GM21447 (cell line): ENCODE results near the gene KRT86.
"Not testable (repeated sequence)": the region's sequence is repeated elsewhere in the genome, so short reads cannot be mapped to it uniquely, and the experiment has no call there.

Experiments
- ATAC-seq: cut with Tn5 transposase; IDR thresholded peaks from one replicate; pipeline ENCODE4 v1.9.1; 2021; ENCODE audit not compliant: unreplicated experiment

KRT86 gene

GRCh38 chr12:52290483-52291134, 16.2 kb downstream of the KRT86 start:
- ATAC-seq = not testable (repeated sequence)

DNA sequence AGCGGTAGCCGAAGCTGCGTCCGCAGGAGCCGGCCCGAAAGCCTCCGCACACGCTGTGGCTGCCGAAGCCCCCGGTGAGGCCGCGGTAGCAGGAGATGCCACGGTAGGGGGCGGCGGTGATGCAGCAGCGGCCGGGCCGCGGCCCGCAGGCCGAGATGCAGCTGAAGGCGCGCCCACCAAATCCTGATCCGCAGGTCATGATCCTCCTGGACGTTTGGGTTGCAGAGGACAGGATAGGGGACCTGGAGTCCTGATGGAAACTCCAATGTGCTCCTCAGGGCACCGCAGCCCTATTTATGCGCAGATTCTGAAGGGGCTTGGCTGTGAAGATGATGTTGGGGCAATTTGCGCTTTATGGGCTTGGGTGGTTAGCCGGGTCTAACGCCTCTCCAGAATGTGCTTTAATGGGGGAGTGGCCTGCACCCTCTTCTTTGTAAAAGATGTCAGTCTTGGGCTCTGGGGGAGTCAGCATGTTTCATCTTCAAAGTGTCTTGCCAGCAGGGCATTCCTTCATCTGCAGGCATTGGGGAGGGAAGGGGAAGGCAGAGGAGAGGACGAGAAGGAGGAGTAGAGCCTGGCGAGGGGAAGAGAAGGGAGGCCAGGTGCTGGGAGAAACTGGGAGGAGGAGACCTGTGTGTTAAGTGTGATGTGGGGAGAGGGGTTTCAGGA, 17.0 kb downstream of the KRT86 start, which contains the start of gene KRT81:
TSS of gene KRT81 (minus strand) at position 268 of the 669 bp plus-strand sequence. CDS start at position 199, 69 bp downstream.
- ATAC-seq = no peak

DNA sequence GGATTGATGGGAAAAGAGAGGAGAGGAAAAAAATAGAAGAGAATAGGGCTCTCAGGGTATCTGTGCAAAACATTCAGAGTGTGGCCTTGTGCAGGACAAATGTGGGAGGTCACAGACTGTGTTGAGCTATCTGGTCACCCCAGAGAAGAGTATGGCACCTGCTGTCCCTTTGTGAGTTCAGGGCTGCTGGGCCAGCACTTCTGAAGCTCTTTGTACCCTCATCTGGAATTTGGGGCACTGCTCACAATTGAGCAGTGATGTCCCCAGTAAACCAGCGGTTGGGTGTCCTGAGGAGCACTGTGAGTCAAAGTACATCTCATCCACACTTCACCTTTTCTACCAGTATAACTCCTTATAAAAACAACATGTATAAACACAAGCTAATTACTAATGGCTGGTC, 19.5 kb downstream of the KRT86 start:
- ATAC-seq = no peak

- ATAC-seq = no peak
These were observed 20.4 kb downstream of the KRT86 start for GRCh38 chr12:52294803-52295202.

DNA sequence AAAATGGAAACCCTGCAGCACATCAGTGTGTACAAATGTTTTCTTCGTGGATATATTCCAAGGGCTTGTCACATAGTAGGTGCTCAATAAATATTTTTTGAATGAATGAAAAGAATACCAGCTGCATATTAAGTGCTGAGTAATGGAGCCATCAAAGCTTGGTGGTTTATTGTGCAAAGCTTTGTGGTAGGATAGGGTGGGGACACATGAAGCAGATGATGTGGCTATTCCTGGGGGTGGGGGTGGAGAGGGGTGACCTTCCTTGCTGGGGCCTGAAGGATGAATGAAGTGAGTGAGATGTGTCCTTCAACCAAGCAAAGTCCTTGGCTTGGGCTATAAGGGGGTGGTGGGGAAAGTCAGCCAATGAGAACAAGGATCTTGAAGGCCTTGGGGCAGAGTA, 21.2 kb downstream of the KRT86 start:
- no peak for ATAC-seq

GRCh38 chr12:52296572-52297215, 22.2 kb downstream of the KRT86 start:
- no peak for ATAC-seq

DNA sequence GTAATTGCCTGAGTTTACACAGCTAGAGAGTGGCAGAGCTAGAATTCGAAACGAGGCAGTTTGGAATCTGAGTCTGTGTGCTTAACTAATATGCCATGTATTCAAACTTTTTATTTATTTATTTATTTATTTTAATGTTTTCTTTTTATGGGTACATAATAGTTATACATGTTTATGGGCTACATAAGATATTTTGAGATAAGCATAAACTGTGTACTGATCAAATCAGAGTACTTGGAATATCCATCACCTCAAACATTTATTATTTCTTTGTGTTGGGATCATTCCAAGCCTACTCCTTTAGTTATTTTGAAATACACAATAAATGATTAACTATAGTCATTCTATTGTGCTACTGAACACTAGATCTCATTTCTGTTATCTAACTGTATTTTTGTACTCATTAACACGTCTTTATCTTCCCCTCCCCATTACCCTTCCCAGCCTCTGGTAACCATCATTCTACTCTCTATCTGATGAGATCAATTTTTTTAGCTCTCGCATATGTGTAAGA, 24.3 kb downstream of the KRT86 start:
- no peak for ATAC-seq

DNA sequence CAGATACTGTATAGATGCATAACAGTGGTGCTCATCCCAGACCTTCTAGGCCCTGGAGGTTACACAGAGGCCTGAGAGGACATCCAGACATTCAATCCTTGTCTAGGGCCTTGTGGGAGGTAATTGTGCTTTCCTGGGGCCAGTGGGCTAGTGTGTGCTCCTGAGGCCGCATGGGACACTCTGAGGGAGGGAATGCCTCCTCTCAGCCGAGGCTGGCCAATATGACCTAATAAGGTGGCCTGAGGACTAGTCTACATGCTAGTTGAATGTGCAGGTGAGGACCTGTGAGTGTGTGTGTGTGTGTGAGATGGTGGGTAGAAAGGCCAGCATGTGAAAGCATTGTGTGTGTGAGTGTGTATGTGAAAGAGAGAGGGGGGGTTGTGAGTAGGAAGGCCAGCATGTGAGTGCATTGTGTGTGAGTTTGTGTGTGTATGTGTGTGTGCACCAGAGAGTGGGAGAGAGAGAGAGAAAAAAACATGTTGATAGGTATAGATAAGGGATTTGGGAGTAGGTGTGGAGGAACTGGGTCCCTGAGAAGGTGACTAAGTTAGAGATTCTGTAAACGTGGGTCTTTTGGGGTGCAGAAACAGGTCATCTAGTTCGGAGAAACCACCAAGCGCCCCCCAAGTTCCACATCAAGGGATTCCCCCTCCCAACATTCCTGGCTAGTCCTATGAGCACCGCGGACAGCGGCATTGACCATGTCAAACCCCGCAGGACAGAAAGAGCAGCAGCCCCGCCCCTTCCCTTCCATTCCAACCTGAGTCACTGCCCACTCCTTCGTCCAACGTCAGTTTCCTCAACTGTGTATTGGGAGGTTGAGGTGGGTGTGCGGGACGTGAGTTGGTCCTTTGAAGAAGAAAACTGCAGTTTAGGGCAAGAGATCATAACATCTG, 26.6 kb downstream of the KRT86 start:
- ATAC-seq = no peak

GRCh38 chr12:52301721-52302120, 27.3 kb downstream of the KRT86 start:
- ATAC-seq = not testable (repeated sequence)

GRCh38 chr12:52302242-52302914, 27.9 kb downstream of the KRT86 start:
- ATAC-seq = not testable (repeated sequence)

DNA sequence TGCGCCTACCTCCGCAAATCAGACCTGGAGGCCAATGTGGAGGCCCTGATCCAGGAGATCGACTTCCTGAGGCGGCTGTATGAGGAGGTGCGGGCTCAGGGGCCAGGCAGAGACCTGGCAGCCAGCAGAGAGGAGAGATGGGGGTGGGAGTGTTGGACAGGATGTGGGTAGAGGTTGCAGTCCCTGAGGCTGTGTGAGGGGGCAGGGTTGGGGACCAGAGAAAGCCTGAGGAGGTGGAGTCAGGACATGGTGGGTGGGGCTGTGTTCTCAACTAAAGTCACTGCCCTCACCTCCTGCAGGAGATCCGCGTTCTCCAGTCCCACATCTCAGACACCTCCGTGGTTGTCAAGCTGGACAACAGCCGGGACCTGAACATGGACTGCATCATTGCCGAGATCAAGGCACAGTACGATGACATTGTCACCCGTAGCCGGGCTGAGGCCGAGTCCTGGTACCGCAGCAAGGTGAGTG, 30.5 kb downstream of the KRT86 start:
- ATAC-seq = peak; percentile 89

- no peak for ATAC-seq
These were observed 31.7 kb downstream of the KRT86 start for GRCh38 chr12:52305921-52306705.

DNA sequence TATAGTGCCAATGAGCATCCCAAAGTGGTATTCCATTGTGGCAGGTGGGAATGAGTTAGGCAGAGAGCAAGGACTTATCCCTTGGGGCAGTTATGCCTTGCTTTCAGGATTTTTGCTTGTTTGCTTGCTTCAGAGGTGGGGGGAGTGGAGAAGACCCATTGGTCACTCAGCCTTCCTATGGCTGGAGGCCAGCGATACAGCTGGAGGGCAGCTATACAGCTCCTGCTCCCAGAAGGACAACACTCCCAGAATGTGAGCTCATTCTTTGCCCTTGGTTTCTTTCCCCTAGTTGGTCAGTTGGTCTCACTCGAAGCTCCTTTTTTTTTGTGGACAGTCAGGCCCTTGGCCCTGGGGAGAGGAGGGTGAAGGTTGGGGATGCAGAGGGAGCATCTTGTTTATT, 32.3 kb downstream of the KRT86 start:
- ATAC-seq = no peak

DNA sequence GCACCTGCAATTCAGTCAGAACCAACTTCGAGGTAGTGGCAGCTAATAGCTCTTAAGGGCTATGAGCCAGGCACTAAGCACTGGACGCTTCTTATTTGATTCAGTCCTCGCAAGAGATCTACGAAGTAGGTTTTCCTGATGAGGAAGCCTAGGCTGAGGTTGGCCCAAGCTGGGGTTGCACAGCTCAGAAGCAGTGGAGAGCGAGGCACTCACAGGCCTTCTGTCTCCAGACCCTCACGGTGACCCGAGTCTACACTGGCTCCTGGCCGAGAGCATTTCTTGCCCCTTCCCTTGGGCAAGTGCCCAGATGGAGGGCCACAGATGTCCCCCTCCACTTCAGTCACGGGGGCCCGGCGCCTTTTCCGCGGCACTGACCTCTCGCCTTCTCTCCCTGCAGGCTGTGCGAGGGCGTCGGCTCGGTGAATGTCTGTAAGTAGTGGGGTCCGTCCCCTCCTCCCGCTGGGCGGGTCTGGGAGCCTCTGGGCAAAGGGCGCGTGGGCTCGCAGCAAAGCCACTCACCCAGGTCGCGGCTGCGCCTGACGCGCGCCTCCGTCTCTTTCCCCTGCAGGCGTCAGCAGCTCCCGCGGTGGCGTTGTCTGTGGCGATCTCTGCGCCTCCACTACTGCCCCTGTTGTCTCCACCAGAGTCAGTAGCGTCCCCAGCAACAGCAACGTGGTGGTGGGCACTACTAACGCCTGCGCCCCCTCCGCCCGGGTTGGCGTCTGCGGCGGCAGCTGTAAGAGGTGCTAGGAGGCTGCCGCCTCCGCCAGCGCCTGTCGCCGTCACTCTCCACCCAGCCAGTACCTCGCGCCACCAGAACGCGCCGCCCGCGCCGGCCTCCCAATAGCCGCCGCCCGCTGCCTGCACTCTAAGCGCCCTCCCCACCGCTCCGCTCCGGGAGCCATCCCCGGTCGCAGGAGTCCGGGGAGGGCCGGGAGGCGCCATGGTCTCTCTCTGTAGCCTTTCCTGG, 33.7 kb downstream of the KRT86 start:
- no peak for ATAC-seq

DNA sequence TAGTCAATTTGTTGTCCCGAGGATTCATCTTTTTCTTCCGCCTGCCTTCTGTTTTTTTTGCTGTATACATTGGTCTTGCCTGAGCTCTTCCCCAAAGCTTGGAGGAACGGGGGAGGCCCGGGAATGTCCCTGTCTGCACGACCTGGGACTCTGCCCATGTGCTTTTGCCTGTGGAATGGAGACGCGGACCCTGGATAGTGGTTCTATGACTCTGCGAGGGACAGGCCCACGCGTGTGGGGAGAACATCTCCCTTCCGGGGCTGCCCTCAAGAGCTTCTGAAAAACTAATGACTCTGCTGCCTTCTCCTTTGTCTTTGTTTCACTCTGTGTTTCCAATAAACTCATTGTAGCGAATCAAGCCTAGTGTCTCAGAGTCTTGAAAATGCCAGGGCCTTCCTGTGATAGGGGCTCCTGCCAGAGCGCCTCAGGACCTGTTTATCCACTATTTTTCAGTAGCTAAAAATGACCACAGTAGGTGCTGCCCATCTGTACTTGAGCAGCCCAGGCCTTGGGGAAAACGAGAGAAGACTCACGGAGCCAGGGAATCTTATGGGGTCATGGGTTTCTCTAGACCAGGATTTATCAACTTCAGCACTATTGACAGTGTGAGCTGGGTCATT, 34.5 kb downstream of the KRT86 start:
- no peak for ATAC-seq

DNA sequence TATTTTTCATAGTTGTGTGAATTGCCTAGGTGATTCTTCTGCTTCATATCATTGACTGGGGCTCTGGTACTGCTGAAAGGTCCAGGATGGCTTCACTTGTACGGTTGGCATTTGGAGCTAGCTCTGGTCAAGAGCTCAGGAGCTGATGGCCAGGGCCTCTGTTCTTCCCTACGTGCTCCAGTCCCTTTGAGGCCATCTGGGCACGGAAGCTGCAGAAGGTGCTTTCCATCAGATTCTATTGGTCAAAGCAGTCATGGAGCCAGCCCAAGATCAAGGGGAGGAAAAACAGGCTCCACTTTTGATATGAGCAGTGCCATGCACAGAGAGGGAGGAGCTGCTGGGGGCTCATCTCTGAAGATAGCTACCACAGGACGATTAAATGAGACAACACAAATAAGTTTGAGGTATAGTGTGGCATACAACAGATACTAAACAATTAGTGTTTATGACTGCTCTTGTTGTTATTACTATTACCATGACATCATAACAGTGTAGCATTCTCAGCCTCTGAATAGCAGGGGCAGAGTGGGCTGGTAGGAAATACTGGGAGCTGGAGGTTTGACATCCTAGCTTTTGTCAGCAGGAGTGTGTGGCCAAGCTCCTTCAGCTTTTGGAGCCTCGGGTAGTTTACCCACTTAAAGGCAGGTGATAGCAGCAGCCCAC, 36.3 kb downstream of the KRT86 start:
- ATAC-seq = no peak

- no peak for ATAC-seq
These were observed 36.8 kb downstream of the KRT86 start for GRCh38 chr12:52311285-52311648.
